Measurements from ENCODE around the gene RICTOR. TPM values are rescaled to one million over a fixed set of nuclear protein-coding genes. Genes with fewer than 3 reads are reported as not detected.

Gene RICTOR
- total RNA-seq, 1 experiment from 2014 or later, result 25.7 TPM

- no peaks in the 10 kb centered on the region for H3K4me1 Mint-ChIP-seq (ENCODE audit: low read depth, unreplicated experiment)
- CTCF ChIA-PET, result no interaction called here
- no TSS peak for BruUV-seq (replicated peaks)
- H3K36me3 Mint-ChIP-seq (ENCODE audit: insufficient read depth, unreplicated experiment), result no peaks in the 10 kb centered on the region
- Histone ChIP-seq H3K27me3 (replicated peaks; ENCODE audit: control insufficient read depth, insufficient read depth, low read length) (no peaks in the 10 kb centered on the region), H3K36me3 (ENCODE audit: control insufficient read depth, insufficient read depth, low read length) (no peaks in the 10 kb centered on the region), H3K4me1 (no peaks in the 10 kb centered on the region), H3K9me3 (0 out of 2 replicates have a peak, but pooled peaks cover 8% of the 10 kb centered on the region), H3K4me3 (ENCODE audit: low read depth, low read length) (no peak overlapping the region)
- DNase-seq, result no peak
- peaks cover 10% of the 10 kb centered on the region for H3K27me3 Mint-ChIP-seq (ENCODE audit: insufficient read depth, unreplicated experiment)
- TF ChIP-seq CTCF (IDR thresholded peaks at IDR 0.05; ENCODE audit: insufficient read depth in 1 of 2, low read depth in 1 of 2, low read length in 1 of 2, severe bottlenecking in 1 of 2, unreplicated experiment in 1 of 2), result no peak
- POLR2A ChIA-PET, result no interaction called here
- no peak overlapping the region for H3K27ac Mint-ChIP-seq (ENCODE audit: unreplicated experiment)
- peaks cover 10% of the 10 kb centered on the region for H3K9me3 Mint-ChIP-seq (ENCODE audit: unreplicated experiment)
- no peak overlapping the region for H3K4me3 Mint-ChIP-seq (ENCODE audit: unreplicated experiment)
- intact Hi-C loops (cut with micrococcal nuclease; ENCODE audit: unreplicated experiment), result no loop called here
Measured at GRCh38 chr5:38891563-38891962, 182.6 kb downstream of the RICTOR start.

- no peaks in the 10 kb centered on the region for H3K36me3 Mint-ChIP-seq (ENCODE audit: insufficient read depth, unreplicated experiment)
- no peaks in the 10 kb centered on the region for H3K27me3 ChIP-seq (replicated peaks; ENCODE audit: control insufficient read depth, insufficient read depth, low read length)
- TF ChIP-seq CTCF (IDR thresholded peaks at IDR 0.05; ENCODE audit: insufficient read depth in 1 of 2, low read depth in 1 of 2, low read length in 1 of 2, severe bottlenecking in 1 of 2, unreplicated experiment in 1 of 2), result no peak
- no peaks in the 10 kb centered on the region for H3K4me1 ChIP-seq
- no peak overlapping the region for H3K4me3 ChIP-seq (ENCODE audit: low read depth, low read length)
- no peaks in the 10 kb centered on the region for H3K9me3 ChIP-seq
- H3K27ac Mint-ChIP-seq (ENCODE audit: unreplicated experiment), result no peak overlapping the region
- CTCF ChIA-PET, result no interaction called here
- POLR2A ChIA-PET, result no interaction called here
- H3K9me3 Mint-ChIP-seq (ENCODE audit: unreplicated experiment), result peaks cover 2% of the 10 kb centered on the region
- no TSS peak for BruUV-seq (replicated peaks)
- no peaks in the 10 kb centered on the region for H3K36me3 ChIP-seq (ENCODE audit: control insufficient read depth, insufficient read depth, low read length)
- intact Hi-C loops (cut with micrococcal nuclease; ENCODE audit: unreplicated experiment), result no loop called here
- H3K27me3 Mint-ChIP-seq (ENCODE audit: insufficient read depth, unreplicated experiment), result peaks cover 5% of the 10 kb centered on the region
- no peak overlapping the region for H3K4me3 Mint-ChIP-seq (ENCODE audit: unreplicated experiment)
- no peak for DNase-seq
- H3K4me1 Mint-ChIP-seq (ENCODE audit: low read depth, unreplicated experiment), result no peaks in the 10 kb centered on the region
Measured at GRCh38 chr5:38889424-38889823, 184.8 kb downstream of the RICTOR start.

DNA sequence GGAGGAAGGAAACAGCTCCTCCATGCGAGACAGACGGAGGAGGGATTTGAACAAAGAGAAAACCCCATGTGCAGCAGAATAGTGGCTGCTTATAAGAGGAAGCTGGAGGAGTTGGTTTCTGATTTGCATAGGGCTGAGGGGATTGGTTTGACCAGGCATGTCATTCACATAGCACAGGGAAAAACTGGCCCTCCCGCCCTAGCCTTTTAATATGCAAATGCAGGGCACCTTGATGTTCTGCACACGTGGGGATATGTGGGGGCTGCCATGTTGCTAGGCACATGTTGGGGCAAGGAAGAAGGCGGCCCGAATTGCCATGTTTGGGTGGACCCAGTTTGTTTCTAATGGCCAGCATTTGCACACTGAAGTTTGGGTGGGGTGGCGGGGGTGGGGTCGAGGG, 186.2 kb downstream of the RICTOR start:
- H3K36me3 ChIP-seq (ENCODE audit: control insufficient read depth, insufficient read depth, low read length), result no peaks in the 10 kb centered on the region
- H3K9me3 Mint-ChIP-seq (ENCODE audit: unreplicated experiment), result no peaks in the 10 kb centered on the region
- H3K36me3 Mint-ChIP-seq (ENCODE audit: insufficient read depth, unreplicated experiment), result no peaks in the 10 kb centered on the region
- H3K4me3 ChIP-seq (ENCODE audit: low read depth, low read length), result no peak overlapping the region
- no peaks in the 10 kb centered on the region for H3K27me3 ChIP-seq (replicated peaks; ENCODE audit: control insufficient read depth, insufficient read depth, low read length)
- no peaks in the 10 kb centered on the region for H3K4me1 ChIP-seq
- no peak for DNase-seq
- no peaks in the 10 kb centered on the region for H3K4me1 Mint-ChIP-seq (ENCODE audit: low read depth, unreplicated experiment)
- TF ChIP-seq CTCF (IDR thresholded peaks at IDR 0.05; ENCODE audit: insufficient read depth in 1 of 2, low read depth in 1 of 2, low read length in 1 of 2, severe bottlenecking in 1 of 2, unreplicated experiment in 1 of 2), result no peak
- no TSS peak for BruUV-seq (replicated peaks)
- H3K9me3 ChIP-seq, result no peaks in the 10 kb centered on the region
- no peak overlapping the region for H3K4me3 Mint-ChIP-seq (ENCODE audit: unreplicated experiment)
- CTCF ChIA-PET, result no interaction called here
- H3K27ac Mint-ChIP-seq (ENCODE audit: unreplicated experiment), result no peak overlapping the region
- H3K27me3 Mint-ChIP-seq (ENCODE audit: insufficient read depth, unreplicated experiment), result peaks cover 5% of the 10 kb centered on the region
- intact Hi-C loops (cut with micrococcal nuclease; ENCODE audit: unreplicated experiment), result no loop called here
- POLR2A ChIA-PET, result no interaction called here

Other genes with a start within 250 kb of the RICTOR start
- gene OSMR, start 228.4 kb downstream of the RICTOR start, total RNA-seq (2022), result 0.11 TPM in 1 of 2 replicates, not detected in the other
- 0.60 and 1.3 TPM in 2 replicates for gene FYB1, start 145.2 kb upstream of the RICTOR start, total RNA-seq (2022)

Data from Caco-2 (cell line).